WI38 (cell line): ENCODE measurements around the gene NUFIP1.

Experiments
- H3K4me3 ChIP-seq: 2 replicates; pipeline ENCODE4 v1.5.1; 2011; ENCODE audit warnings: low read depth, mild to moderate bottlenecking, control low read depth, low read length
- CTCF ChIP-seq: IDR thresholded peaks from 2 replicates; pipeline ENCODE4 v1.5.1; 2012; ENCODE audit warnings: low read depth, mild to moderate bottlenecking, control low read depth, low read length

The NUFIP1 gene

GRCh38 chr13:44969551-44970484, 19.5 kb downstream of the NUFIP1 start:
- peak; percentile 51; the same call in 1 of the 2 replicates for TF ChIP-seq CTCF
- H3K4me3 ChIP-seq, result no peak overlapping the region

- no peak overlapping the region for H3K4me3 ChIP-seq
- no peak for TF ChIP-seq CTCF
Observed at GRCh38 chr13:44968434-44968815, 20.8 kb downstream of the NUFIP1 start.

GRCh38 chr13:44967704-44968433, 21.4 kb downstream of the NUFIP1 start:
- no peak for TF ChIP-seq CTCF
- H3K4me3 ChIP-seq, result no peak overlapping the region

- no peak for TF ChIP-seq CTCF
- no peak overlapping the region for H3K4me3 ChIP-seq
Observed at GRCh38 chr13:44961997-44962396, 27.3 kb downstream of the NUFIP1 start.

- no peak for TF ChIP-seq CTCF
- no peak overlapping the region for H3K4me3 ChIP-seq
Observed at GRCh38 chr13:44955406-44955805, 33.9 kb downstream of the NUFIP1 start.

GRCh38 chr13:44954224-44954623, 35.0 kb downstream of the NUFIP1 start:
- no peak for TF ChIP-seq CTCF

GRCh38 chr13:44952671-44953070, 36.6 kb downstream of the NUFIP1 start:
- no peak for TF ChIP-seq CTCF
- no peak overlapping the region for H3K4me3 ChIP-seq

More at GRCh38 chr13:44954224-44954623, 35.0 kb downstream of the NUFIP1 start:
- no peak overlapping the region for H3K4me3 ChIP-seq
